Testis (tissue), 2 donors: Measurements from ENCODE around the gene ZNF41.

Experiments
- POLR2A ChIP-seq: fragments of 450-650 bp; IDR thresholded peaks from one replicate; pipeline ENCODE4 v1.6.1; 2017; ENCODE audit warnings: antibody characterized with exemption, mild to moderate bottlenecking, moderate library complexity
- TF ChIP-seq, protein P1 (sequence below), 3 experiments: fragments of 450-650 bp in 2 of 3; fragments of 200-600 bp in 1 of 3; sonication (generic) in 1 of 3; IDR thresholded peaks; one replicate each; pipeline ENCODE4 v1.5.1; 2016 to 2019; ENCODE audit warnings: antibody characterized with exemption in 3 of 3, mild to moderate bottlenecking in 2 of 3, moderate library complexity in 1 of 3

GRCh38 chrX:47483306-47484268, 565 bp upstream of the ZNF41 start:
- TF ChIP-seq, protein P1, sequence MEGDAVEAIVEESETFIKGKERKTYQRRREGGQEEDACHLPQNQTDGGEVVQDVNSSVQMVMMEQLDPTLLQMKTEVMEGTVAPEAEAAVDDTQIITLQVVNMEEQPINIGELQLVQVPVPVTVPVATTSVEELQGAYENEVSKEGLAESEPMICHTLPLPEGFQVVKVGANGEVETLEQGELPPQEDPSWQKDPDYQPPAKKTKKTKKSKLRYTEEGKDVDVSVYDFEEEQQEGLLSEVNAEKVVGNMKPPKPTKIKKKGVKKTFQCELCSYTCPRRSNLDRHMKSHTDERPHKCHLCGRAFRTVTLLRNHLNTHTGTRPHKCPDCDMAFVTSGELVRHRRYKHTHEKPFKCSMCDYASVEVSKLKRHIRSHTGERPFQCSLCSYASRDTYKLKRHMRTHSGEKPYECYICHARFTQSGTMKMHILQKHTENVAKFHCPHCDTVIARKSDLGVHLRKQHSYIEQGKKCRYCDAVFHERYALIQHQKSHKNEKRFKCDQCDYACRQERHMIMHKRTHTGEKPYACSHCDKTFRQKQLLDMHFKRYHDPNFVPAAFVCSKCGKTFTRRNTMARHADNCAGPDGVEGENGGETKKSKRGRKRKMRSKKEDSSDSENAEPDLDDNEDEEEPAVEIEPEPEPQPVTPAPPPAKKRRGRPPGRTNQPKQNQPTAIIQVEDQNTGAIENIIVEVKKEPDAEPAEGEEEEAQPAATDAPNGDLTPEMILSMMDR (IDR thresholded peaks at IDR 0.05), result no peak
- no peak for TF ChIP-seq POLR2A
